SK-N-SH (cell line): ENCODE measurements around the gene EGF. TPM values are rescaled to one million over a fixed set of nuclear protein-coding genes. Genes with fewer than 3 reads are reported as not detected.

Experiments
- CTCF ChIA-PET: fragments of 300-600, 350-600 bp; formaldehyde crosslinking; extraction: SDS; loops from one replicate; lab custom pipeline; 2021; lab: Yijun Ruan, JAX
- POLR2A ChIA-PET: fragments of 350-600 bp; sonication (Branson Sonifier 250); formaldehyde crosslinking; extraction: SDS; loops from one replicate; lab custom pipeline; 2020; ENCODE audit warnings: antibody characterized with exemption, inconsistent platforms; lab: Yijun Ruan, JAX
- DNase-seq: peaks from one replicate; pipeline ENCODE4 v3.0.0; 2012
- H2AFZ ChIP-seq: fragments of 200-600 bp; sonication (generic); 2 replicates; pipeline ENCODE4 v1.8.1; 2016; ENCODE audit warnings: antibody characterized with exemption, mild to moderate bottlenecking, low read depth
- H3F3A ChIP-seq: fragments of 200-600 bp; sonication (generic); replicated peaks from 2 replicates; pipeline ENCODE3; 2016; ENCODE audit warnings: antibody characterized with exemption, mild to moderate bottlenecking; ENCODE audit not compliant: insufficient read depth
- H3K27ac ChIP-seq, 2 experiments: fragments of 200-500 bp in 1 of 2; fragments of 200-600 bp in 1 of 2; sonication (Bioruptor generic) in 1 of 2; sonication (generic), shearing (Covaris generic) in 1 of 2; 2 replicates each; pipeline versions ENCODE4 v1.5.1 to v1.6.1; 2014 to 2016; ENCODE audit warnings: low read depth in 2 of 2, inconsistent platforms in 1 of 2, low read length in 1 of 2, mild to moderate bottlenecking in 1 of 2, mixed read lengths in 1 of 2
- H3K27me3 ChIP-seq: fragments of 200-600 bp; sonication (generic), shearing (Covaris generic); 2 replicates; pipeline ENCODE4 v1.6.1; 2016; ENCODE audit warnings: mixed run types; ENCODE audit not compliant: insufficient read depth
- H3K36me3 ChIP-seq, 2 experiments: fragments of 200-500 bp in 1 of 2; fragments of 200-600 bp in 1 of 2; sonication (Bioruptor generic) in 1 of 2; sonication (generic) in 1 of 2; replicated peaks in 1 of 2; 2 replicates each; pipeline versions ENCODE3 to v1.5.1; 2014 to 2016; ENCODE audit warnings: low read length in 1 of 2, mild to moderate bottlenecking in 1 of 2; ENCODE audit not compliant: insufficient read depth in 2 of 2, control insufficient read depth in 1 of 2
- H3K4me1 ChIP-seq, 2 experiments: fragments of 200-500 bp in 1 of 2; fragments of 200-600 bp in 1 of 2; sonication (Bioruptor generic) in 1 of 2; sonication (generic), shearing (Covaris generic) in 1 of 2; 2 replicates each; pipeline versions ENCODE4 v1.5.1 to v1.6.1; 2014 to 2016; ENCODE audit warnings: low read depth in 1 of 2, low read length in 1 of 2, mixed run types in 1 of 2; ENCODE audit not compliant: insufficient read depth in 2 of 2, control insufficient read depth in 1 of 2
- H3K4me2 ChIP-seq: fragments of 200-600 bp; sonication (generic), shearing (Covaris generic); 2 replicates; pipeline ENCODE4 v1.6.1; 2017; ENCODE audit warnings: mixed run types
- H3K4me3 ChIP-seq, 2 experiments: fragments of 200-500 bp in 1 of 2; fragments of 200-600 bp in 1 of 2; sonication (Bioruptor generic) in 1 of 2; sonication (generic), shearing (Covaris generic) in 1 of 2; 2 replicates each; pipeline versions ENCODE4 v1.5.1 to v1.8.1; 2014 to 2016; ENCODE audit warnings: low read depth in 2 of 2, inconsistent platforms in 1 of 2, low read length in 1 of 2, mild to moderate bottlenecking in 1 of 2, mixed read lengths in 1 of 2, moderate library complexity in 1 of 2
- H3K79me2 ChIP-seq: fragments of 200-600 bp; sonication (generic); 2 replicates; pipeline ENCODE4 v1.8.1; 2017; ENCODE audit warnings: mild to moderate bottlenecking; ENCODE audit not compliant: insufficient read depth
- H3K9ac ChIP-seq: fragments of 200-600 bp; sonication (generic); 2 replicates; pipeline ENCODE4 v1.6.1; 2017; ENCODE audit warnings: mixed run types
- H3K9me2 ChIP-seq: fragments of 200-600 bp; sonication (generic); 2 replicates; pipeline ENCODE4 v1.6.1; 2017; ENCODE audit warnings: mixed run types
- H3K9me3 ChIP-seq: fragments of 200-600 bp; sonication (generic); 2 replicates; pipeline ENCODE4 v1.6.1; 2017; ENCODE audit warnings: mixed run types, mild to moderate bottlenecking, moderate library complexity
- H4K20me1 ChIP-seq: fragments of 200-600 bp; sonication (generic); 2 replicates; pipeline ENCODE4 v1.6.1; 2017; ENCODE audit warnings: mild to moderate bottlenecking, mixed run types; ENCODE audit not compliant: insufficient read depth
- FOSL2 ChIP-seq: IDR thresholded peaks from 2 replicates; pipeline ENCODE4 v1.4.0; 2012; ENCODE audit warnings: low read depth, mild to moderate bottlenecking, moderate library complexity, borderline replicate concordance
- FOXJ3 ChIP-seq: sonication (generic); formaldehyde crosslinking; IDR thresholded peaks from 2 replicates; pipeline ENCODE4 v1.5.1; 2020; ENCODE audit warnings: mild to moderate bottlenecking, missing genetic modification reagents
- GABPA ChIP-seq: IDR thresholded peaks from 2 replicates; pipeline ENCODE4 v1.4.0; 2012; ENCODE audit warnings: low read depth, mild to moderate bottlenecking
- GATA2 ChIP-seq: sonication (generic); formaldehyde crosslinking; IDR thresholded peaks from 2 replicates; pipeline ENCODE4 v1.5.0; 2020; ENCODE audit warnings: mild to moderate bottlenecking, missing genetic modification reagents
- JUND ChIP-seq: IDR thresholded peaks from 2 replicates; pipeline ENCODE4 v1.4.0; 2012
- MXI1 ChIP-seq: IDR thresholded peaks from 2 replicates; pipeline ENCODE4 v1.6.1; 2012; ENCODE audit warnings: mild to moderate bottlenecking, low read depth, low read length, improper control_type of control experiment
- NRF1 ChIP-seq: IDR thresholded peaks from 2 replicates; pipeline ENCODE4 v1.6.1; 2012; ENCODE audit warnings: low read depth, mild to moderate bottlenecking, low read length
- POLR2AphosphoS5 ChIP-seq: IDR thresholded peaks from 2 replicates; pipeline ENCODE4 v1.6.1; 2012; ENCODE audit warnings: low read depth, low read length
- RAD21 ChIP-seq: IDR thresholded peaks from 2 replicates; pipeline ENCODE4 v1.6.1; 2012; ENCODE audit warnings: mild to moderate bottlenecking, low read length
- RCOR1 ChIP-seq: fragments of 150-350 bp; IDR thresholded peaks from 2 replicates; pipeline ENCODE4 v1.6.1; 2017; ENCODE audit warnings: antibody characterized with exemption, low read length
- RXRA ChIP-seq: IDR thresholded peaks from 2 replicates; pipeline ENCODE4 v1.4.0; 2012; ENCODE audit warnings: low read depth, mild to moderate bottlenecking, borderline replicate concordance
- SMC3 ChIP-seq: IDR thresholded peaks from 2 replicates; pipeline ENCODE4 v1.6.1; 2012; ENCODE audit warnings: low read depth, low read length, improper control_type of control experiment
- TAF1 ChIP-seq: IDR thresholded peaks from 2 replicates; pipeline ENCODE4 v1.6.1; 2012; ENCODE audit warnings: low read depth, mild to moderate bottlenecking, low read length, moderate library complexity, borderline replicate concordance
- TEAD4 ChIP-seq: IDR thresholded peaks from 2 replicates; pipeline ENCODE4 v1.4.0; 2012; ENCODE audit warnings: mild to moderate bottlenecking, borderline replicate concordance; ENCODE audit not compliant: insufficient read depth
- YY1 ChIP-seq: IDR thresholded peaks from 2 replicates; pipeline ENCODE4 v1.4.0; 2012; ENCODE audit warnings: low read depth, mild to moderate bottlenecking
- WGBS: methylation state at CpG from one replicate; pipeline ENCODE4 v1.1.6; 2017; ENCODE audit warnings: low lambda C conversion rate; 5-methylcytosine and 5-hydroxymethylcytosine counted together
- polyA plus RNA-seq, 3 experiments: library from polyadenylated mRNA; depleted of rRNA; stranded (reverse); fragments of >200 nt; gene quantifications; 2 replicates each; pipeline ENCODE4 v1.2.3, GENCODE V29; 2012
- TF ChIP-seq, protein P1 (sequence below): fragments of 200-600 bp; sonication (generic); IDR thresholded peaks from 2 replicates; pipeline ENCODE4 v1.6.1; 2017; ENCODE audit warnings: antibody characterized with exemption, mild to moderate bottlenecking, moderate library complexity
- TF ChIP-seq, protein P2 (sequence below): IDR thresholded peaks from 2 replicates; pipeline ENCODE4; 2012

EGF gene
- polyA plus RNA-seq, 1 of the 3 experiments (the other 2 are of a cell fraction), result 0.89 TPM

DNA sequence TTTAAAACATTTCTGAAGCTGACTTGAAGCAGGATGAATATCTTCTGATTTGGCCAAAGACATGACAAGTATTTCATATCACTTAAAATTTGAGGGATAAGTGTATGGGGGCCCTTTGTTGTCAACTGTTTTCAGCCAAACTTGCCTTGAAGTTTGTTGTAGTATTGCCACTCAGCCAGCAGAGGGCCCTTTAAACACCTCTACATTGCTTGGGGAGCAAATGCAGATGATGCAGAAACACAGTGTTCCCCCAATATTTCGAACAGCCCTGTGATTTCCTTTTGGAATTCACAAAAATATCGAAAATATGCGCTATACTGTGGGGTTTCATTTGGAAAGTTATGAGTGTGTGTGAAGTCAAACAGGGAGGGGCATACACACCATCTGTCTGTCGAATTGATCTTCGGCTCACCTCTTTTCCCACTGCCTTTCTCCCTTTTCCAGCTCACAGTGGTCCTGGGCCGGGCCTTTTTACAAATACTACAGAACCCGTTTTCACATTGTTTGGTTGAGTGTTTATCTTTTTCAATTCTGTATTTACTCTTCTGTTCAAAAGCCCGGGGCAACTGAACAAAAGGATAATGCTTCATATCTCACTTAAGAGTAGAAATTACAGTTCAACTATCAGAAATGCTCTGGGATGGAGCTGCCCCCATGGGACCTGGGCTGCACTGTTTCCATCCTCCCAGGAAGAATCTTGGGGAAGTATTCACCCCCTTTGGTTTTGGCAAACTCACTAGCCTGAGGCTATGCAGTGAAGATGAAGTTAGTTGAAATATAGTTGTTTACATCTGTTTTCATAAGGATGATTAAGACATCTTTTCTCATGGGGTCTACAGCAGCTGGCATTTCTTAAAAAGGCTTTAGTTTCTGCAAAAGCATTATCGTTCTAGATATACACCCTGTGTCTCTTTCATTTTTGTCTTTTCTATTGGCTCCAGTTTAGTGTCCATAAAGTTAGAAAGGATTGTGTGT, 137.6 kb downstream of the EGF start (continued):
- TF ChIP-seq, protein P1, sequence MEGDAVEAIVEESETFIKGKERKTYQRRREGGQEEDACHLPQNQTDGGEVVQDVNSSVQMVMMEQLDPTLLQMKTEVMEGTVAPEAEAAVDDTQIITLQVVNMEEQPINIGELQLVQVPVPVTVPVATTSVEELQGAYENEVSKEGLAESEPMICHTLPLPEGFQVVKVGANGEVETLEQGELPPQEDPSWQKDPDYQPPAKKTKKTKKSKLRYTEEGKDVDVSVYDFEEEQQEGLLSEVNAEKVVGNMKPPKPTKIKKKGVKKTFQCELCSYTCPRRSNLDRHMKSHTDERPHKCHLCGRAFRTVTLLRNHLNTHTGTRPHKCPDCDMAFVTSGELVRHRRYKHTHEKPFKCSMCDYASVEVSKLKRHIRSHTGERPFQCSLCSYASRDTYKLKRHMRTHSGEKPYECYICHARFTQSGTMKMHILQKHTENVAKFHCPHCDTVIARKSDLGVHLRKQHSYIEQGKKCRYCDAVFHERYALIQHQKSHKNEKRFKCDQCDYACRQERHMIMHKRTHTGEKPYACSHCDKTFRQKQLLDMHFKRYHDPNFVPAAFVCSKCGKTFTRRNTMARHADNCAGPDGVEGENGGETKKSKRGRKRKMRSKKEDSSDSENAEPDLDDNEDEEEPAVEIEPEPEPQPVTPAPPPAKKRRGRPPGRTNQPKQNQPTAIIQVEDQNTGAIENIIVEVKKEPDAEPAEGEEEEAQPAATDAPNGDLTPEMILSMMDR, result peak; percentile 90
- TF ChIP-seq FOSL2 (no peak), TAF1 (no peak)

DNA sequence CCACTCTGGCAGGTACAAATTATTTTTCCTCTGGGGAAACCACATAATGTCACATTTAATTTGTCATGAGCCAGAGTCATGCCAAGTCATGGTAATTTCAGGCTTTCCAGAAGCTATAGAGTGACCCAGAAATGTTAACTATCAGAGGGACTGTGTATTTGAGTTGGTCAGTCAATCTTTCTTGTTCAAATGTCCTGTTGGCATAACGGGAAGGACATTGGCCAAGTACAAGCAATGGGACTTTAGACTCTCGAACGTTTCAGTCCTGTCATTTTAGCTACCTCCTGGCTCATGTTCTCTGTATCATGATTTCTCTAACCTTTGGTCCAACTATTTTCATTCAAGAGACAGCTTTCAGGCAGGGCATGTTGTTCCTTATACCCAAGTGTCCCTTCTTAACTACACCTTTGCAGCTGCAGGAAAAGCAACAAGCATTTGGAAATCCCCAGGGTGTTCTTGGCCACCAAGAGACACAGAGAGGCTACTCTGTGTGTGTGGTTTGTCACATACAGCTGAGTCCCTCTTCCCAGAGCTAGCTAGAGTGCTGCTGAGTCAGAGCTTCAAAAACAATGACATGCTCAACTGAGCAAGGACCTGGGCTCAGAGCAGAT, 142.6 kb downstream of the EGF start:
- no peak for TF ChIP-seq GABPA
- TF ChIP-seq, protein P2, sequence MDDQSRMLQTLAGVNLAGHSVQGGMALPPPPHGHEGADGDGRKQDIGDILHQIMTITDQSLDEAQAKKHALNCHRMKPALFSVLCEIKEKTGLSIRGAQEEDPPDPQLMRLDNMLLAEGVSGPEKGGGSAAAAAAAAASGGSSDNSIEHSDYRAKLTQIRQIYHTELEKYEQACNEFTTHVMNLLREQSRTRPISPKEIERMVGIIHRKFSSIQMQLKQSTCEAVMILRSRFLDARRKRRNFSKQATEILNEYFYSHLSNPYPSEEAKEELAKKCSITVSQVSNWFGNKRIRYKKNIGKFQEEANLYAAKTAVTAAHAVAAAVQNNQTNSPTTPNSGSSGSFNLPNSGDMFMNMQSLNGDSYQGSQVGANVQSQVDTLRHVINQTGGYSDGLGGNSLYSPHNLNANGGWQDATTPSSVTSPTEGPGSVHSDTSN, result peak; percentile 41

DNA sequence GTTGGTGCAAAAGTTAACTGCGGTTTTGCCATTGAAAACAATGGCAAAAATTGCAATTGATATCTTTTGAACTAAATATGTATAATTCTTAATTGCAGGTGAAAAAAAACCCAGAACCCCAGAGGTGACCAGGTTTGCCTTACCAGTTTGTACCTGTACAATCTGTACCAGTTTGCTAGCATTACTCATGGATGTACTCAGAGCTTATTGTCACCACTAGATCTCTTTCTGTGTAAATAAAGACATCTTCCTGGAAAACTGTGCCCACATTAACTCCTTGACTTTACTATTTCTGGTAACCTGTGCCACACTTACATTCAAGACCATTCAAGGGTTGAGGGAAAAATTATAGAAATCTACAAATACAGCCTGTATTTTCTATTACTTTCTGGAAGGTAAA, 146.0 kb downstream of the EGF start:
- CTCF ChIA-PET, result interaction anchor here (1.0 to 3.6 kb wide), 3 partner anchors 9 to 53 kb away, joined by 3 to 19 read pairs (median 3); no protein-coding TSS in a partner anchor
- H3F3A ChIP-seq, result no peaks in the 10 kb centered on the region
- no peaks in the 10 kb centered on the region for H3K9me2 ChIP-seq
- WGBS, result 100% methylated on average over 1 of the region's 1 CpG
- no peaks in the 10 kb centered on the region for H3K9me3 ChIP-seq
- H3K79me2 ChIP-seq, result no peaks in the 10 kb centered on the region
- DNase-seq, result no peak
- H3K4me2 ChIP-seq, result no peak overlapping the region
- no peak overlapping the region for H3K27ac ChIP-seq
- no peak overlapping the region for H2AFZ ChIP-seq
- no peak overlapping the region for H3K9ac ChIP-seq
- no peak overlapping the region for H3K4me3 ChIP-seq
- H3K36me3 ChIP-seq, result no peaks in the 10 kb centered on the region
- peaks cover 0 to 10% of the 10 kb centered on the region in 2 experiments; a peak in 1 of 4 replicates for H3K4me1 ChIP-seq
- H4K20me1 ChIP-seq, result no peaks in the 10 kb centered on the region
- POLR2A ChIA-PET, result interaction anchor here (0.8 kb wide), 1 partner anchor 140 kb away, joined by 4 read pairs; the partner anchor contains the start of gene ELOVL6
- H3K27me3 ChIP-seq, result no peaks in the 10 kb centered on the region
- TF ChIP-seq TEAD4 (no peak), SMC3 (no peak), POLR2AphosphoS5 (no peak), RXRA (no peak), GABPA (no peak), RCOR1 (no peak), GATA2 (CRISPR knock-in tag) (no peak), FOSL2 (no peak), RAD21 (no peak), YY1 (no peak), JUND (no peak), FOXJ3 (CRISPR knock-in tag) (no peak), MXI1 (no peak), NRF1 (no peak)
- TF ChIP-seq, protein P1, result no peak

More for the DNA sequence above, 142.6 kb downstream of the EGF start:
- POLR2A ChIA-PET, result no interaction called here
- Histone ChIP-seq H2AFZ (no peak overlapping the region), H3K9me3 (no peaks in the 10 kb centered on the region), H3K4me2 (no peak overlapping the region), H3K36me3 (peaks cover 0 to 5% of the 10 kb centered on the region in 2 experiments), H3K4me3 (no peak overlapping the region), H3F3A (no peaks in the 10 kb centered on the region), H3K9ac (no peak overlapping the region), H3K9me2 (no peaks in the 10 kb centered on the region), H3K27ac (no peak overlapping the region; a peak in 1 of 4 replicates), H4K20me1 (no peaks in the 10 kb centered on the region), H3K4me1 (peaks cover 0 to 10% of the 10 kb centered on the region in 2 experiments; a peak in 1 of 4 replicates), H3K27me3 (no peaks in the 10 kb centered on the region), H3K79me2 (no peaks in the 10 kb centered on the region)
- 88% methylated on average over 3 of the region's 3 CpGs for WGBS
- DNase-seq, result no peak
- CTCF ChIA-PET, result interaction anchor here (0.7 to 1.1 kb wide), 3 partner anchors 13 to 142 kb away, joined by 3 read pairs; no protein-coding TSS in a partner anchor
